Sigmoid colon (tissue), 3 donors: ENCODE data around the gene PTPRD.

Source experiments
- POLR2A ChIP-seq, 2 donors: fragments of 450-650 bp; IDR thresholded peaks; one replicate each; pipeline ENCODE4 v1.6.1; 2016; ENCODE audit warnings: antibody characterized with exemption in 2 of 2, mild to moderate bottlenecking in 2 of 2, moderate library complexity in 2 of 2
- TF ChIP-seq, protein P1 (sequence below), 4 experiments: fragments of 450-650 bp in 3 of 4; fragments of 200-600 bp in 1 of 4; IDR thresholded peaks; one replicate each; pipeline ENCODE4 v1.5.1; 2016 to 2019; ENCODE audit warnings: antibody characterized with exemption in 4 of 4, mild to moderate bottlenecking in 3 of 4, moderate library complexity in 2 of 4

DNA sequence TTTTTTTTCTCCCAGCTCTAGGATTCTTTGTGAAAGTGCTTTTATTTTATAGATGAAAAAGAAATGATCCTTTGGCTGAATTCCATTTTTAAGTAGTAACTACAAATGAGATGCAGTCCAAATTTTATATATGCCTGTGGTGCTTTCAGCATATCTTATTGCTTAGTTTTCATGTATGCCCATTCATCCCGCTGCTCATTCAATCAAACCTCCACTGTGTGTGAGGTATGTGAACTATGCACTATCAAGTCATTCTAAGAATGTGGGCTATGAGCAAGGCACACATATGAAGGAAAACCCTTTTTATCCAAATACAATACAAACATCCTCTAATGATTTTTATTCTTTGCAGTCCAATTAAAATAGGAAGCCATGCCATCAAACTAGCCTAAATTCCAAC is 1744.2 kb downstream of the PTPRD start:
- TF ChIP-seq, protein P1, sequence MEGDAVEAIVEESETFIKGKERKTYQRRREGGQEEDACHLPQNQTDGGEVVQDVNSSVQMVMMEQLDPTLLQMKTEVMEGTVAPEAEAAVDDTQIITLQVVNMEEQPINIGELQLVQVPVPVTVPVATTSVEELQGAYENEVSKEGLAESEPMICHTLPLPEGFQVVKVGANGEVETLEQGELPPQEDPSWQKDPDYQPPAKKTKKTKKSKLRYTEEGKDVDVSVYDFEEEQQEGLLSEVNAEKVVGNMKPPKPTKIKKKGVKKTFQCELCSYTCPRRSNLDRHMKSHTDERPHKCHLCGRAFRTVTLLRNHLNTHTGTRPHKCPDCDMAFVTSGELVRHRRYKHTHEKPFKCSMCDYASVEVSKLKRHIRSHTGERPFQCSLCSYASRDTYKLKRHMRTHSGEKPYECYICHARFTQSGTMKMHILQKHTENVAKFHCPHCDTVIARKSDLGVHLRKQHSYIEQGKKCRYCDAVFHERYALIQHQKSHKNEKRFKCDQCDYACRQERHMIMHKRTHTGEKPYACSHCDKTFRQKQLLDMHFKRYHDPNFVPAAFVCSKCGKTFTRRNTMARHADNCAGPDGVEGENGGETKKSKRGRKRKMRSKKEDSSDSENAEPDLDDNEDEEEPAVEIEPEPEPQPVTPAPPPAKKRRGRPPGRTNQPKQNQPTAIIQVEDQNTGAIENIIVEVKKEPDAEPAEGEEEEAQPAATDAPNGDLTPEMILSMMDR (IDR thresholded peaks at IDR 0.05): no peak
- TF ChIP-seq POLR2A (IDR thresholded peaks at IDR 0.05): no peak
